GM19328 (cell line): ENCODE results near the gene CCDC148.

ENCODE experiments used
- ATAC-seq: cut with Tn5 transposase; IDR thresholded peaks from one replicate; pipeline ENCODE4 v1.9.1; 2021; ENCODE audit warnings: mild to moderate bottlenecking, moderate library complexity; ENCODE audit not compliant: unreplicated experiment

CCDC148 gene

DNA sequence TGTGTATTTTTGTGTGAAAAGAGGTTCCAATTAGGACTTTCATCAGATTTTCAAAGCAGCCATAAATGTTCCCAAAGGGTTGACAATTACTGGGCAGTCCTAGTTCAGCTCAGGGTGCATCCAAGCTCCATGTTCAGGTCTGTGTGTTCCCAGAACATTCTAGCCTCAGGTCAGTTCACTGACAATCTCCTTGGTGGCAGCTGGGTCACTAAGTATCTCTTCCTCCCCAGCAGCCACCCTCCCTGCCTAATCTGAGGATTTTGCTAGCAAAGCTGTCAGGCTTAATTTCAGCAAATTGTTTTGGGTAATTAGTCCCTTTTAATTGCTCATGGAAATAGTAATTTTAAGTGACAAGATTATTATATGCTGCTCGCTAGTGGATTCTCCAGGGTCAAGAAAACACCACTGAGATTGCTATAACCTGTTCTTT, 325.1 kb downstream of the CCDC148 start:
- ATAC-seq: no peak

DNA sequence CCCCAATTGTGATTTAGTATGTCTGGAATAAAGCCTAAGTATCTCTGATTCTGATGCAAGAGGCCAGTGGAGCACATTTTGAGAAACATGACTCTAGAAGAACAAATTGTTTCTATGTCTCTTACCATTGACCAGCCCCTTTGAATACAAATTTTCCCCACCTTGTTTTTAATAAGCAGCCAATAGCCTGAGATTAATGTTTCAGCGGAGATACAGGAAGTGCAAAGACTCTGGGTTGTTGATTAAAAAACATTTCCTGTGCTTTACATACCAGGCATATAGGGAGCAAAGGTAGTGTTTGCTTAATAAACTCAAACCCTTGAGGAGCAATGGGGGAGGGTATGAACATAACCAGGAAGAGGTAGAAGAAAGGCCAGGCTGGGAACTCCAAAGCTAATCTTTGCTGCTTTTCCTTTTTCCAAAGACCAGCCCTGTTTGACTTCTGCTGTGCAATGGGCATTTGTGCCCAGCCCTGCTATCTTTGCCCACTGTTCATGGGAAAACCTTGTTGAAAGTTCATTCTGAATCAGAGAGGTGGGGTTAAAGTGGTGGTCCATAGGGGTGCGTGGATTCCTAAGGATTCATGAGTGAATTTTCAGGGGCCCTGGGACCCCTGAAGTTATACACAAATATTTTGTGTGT, 325.6 kb downstream of the CCDC148 start:
- ATAC-seq: no peak

DNA sequence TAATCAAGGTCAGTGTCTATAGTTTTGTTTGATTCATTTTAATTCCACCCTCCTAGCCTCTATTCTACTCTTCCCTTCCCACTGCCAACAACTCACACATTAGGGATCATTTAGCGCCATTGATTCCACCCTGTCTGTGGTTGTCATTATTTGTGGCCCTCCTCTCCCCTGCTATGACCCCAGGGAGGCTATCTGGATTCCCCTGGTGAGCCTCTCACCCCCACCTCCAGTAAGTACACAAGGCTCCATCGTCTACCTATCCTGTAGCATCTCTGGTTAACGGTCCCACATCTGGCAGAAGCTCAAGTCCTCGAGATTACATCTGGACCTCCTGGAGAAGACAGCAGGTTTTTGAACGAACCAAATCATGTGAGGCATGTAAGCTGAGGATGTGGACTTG, 327.5 kb downstream of the CCDC148 start:
- no peak for ATAC-seq

DNA sequence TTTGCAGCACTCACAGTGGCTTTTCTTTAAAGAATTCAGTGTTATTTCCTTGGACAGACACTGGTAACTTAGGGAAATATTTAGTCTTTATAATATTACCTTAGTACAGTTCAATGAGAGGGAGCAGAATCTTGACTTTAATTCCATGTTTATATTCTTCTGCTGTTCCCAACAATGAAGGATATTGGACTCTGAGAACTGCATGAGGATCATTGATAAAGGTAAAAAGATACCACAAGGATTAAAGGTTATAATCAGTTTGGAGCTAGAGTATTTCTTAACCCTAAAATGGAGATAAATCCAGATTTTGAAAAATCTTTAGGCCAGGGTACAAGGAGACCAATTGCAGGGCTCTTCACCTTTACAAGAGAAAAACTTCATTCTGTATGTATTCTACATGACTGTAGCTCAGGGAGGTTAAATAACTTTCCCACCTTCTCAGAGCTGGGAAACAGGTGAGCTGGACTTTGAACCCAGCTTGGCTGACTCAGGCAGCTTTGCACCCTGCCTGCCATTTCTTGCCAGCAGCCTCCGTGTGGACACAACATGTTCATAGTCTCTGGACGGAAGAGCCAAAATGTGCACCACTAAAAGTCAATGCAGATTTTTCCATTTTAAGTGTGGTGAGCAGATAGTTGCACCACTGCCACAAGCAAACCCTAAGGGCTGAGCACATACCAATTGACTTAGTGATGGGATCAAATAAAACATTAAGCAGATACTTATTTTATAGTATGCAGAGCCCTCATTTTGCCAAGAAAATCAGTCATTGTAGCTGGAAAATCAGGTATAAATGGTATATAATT, 328.2 kb downstream of the CCDC148 start:
- no peak for ATAC-seq

- no peak for ATAC-seq
Observed at GRCh38 chr2:158127380-158127804, 329.2 kb downstream of the CCDC148 start.

DNA sequence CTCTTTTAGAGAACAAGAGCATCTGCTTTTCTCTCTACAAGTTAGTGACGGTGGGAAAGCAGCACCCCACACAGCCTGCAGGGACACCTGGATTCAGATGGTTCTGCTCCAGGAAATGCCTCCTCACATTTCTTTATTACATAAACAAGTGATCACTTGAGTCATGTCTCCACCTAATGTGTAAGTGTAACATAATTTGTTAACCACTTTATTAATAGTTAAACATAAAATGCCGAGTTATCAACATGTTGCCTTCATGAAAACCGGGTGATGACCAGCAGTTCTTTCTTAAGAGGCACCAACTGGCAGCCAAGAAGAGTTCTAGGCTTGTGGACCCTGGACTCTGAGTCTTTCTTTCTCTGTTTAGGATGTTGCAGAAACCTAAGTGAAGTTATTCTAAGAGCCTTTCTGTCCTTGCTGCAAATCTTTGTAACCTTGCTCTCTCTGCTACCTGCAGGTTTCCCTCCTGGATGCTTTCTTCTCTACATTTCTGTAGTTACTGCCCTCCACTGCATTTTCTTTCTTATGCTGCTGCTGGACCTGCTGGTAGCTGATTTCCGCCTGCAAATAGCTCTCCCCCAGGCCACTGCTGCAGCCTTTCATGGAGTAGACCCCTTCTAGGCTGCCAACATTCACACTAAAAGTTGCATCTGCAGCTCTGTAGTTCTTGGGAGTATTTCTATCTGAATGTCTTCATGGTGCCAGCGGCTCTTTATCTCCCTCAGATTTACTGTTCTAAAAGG, 330.6 kb downstream of the CCDC148 start:
- ATAC-seq: no peak

DNA sequence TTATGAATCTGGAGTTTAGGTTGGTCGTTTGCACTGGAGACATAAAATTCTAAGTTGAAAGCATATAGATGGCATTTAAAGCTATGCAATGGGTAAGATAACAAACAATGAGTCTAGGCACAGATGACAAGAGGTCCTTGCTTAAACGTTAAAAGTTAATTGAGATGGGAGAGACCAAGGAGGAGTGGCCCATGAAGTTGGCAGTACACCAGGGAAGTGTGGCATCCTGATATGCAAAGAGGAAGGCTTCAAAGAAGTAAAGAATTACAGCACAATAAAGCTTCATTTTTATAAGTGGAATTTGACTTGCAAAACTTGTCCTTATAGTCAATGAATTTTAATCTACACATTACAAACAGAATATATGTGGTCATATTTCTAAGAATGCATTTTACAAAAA, 331.7 kb downstream of the CCDC148 start:
- ATAC-seq: no peak
